ENCODE results near the gene OLIG3. TPM values are rescaled to one million over a fixed set of nuclear protein-coding genes. Genes with fewer than 3 reads are reported as not detected.

Gene OLIG3
- total RNA-seq, 1 experiment from 2014 or later, result not detected

DNA sequence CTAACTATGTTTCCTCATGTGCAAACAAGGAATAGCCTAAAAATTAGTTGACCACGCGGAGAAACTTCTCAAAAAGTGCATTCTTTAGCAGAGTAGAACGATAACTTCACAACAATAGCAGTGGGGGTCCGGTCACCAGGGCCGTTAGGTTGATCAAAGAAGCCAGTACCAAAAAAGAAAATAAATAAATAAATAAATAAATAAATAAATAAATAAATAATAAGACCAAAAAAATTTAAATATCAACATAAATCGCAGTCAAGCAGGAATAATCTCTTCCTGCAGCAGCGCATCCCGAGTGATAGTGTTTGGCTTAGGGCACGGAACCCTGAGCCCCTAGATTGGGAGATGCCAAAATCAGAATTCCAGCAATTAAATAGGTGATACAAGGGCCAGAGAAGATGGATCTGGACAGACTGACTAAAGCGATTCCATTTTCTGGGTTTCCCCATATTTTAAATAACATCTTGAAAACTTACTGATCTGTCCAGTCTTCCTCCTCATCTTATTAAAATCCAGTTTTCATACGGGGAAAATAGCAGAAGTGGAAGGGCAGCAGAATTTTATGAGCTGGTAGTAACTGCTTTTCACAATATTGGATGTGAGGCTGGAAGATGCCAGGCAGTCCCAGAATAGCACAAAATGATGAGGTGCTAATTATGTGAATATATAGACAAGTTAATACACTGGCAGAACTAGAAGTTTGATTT, 4.4 kb upstream of the OLIG3 start:
- no TSS peak for BruUV-seq (replicated peaks)
- TF ChIP-seq, protein P1, sequence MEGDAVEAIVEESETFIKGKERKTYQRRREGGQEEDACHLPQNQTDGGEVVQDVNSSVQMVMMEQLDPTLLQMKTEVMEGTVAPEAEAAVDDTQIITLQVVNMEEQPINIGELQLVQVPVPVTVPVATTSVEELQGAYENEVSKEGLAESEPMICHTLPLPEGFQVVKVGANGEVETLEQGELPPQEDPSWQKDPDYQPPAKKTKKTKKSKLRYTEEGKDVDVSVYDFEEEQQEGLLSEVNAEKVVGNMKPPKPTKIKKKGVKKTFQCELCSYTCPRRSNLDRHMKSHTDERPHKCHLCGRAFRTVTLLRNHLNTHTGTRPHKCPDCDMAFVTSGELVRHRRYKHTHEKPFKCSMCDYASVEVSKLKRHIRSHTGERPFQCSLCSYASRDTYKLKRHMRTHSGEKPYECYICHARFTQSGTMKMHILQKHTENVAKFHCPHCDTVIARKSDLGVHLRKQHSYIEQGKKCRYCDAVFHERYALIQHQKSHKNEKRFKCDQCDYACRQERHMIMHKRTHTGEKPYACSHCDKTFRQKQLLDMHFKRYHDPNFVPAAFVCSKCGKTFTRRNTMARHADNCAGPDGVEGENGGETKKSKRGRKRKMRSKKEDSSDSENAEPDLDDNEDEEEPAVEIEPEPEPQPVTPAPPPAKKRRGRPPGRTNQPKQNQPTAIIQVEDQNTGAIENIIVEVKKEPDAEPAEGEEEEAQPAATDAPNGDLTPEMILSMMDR (conservative IDR thresholded peaks at IDR 0.05), result no peak
- no peak for TF ChIP-seq EZH2 (IDR thresholded peaks at IDR 0.05; ENCODE audit: low read depth)
- H3K27ac ChIP-seq, result no peak overlapping the region
- DNase-seq, result no peak
- no peaks in the 10 kb centered on the region for H3K27me3 ChIP-seq (ENCODE audit: insufficient read depth, low read depth)
- no peaks in the 10 kb centered on the region for H3K79me2 ChIP-seq (ENCODE audit: low read depth)
- ChIA-PET POLR2A (ENCODE audit: unreplicated experiment) (no interaction called here), CTCF (no interaction called here)
- intact Hi-C loops (cut with micrococcal nuclease; ENCODE audit: unreplicated experiment), result no loop called here
- no peaks in the 10 kb centered on the region for H3K9me2 ChIP-seq (ENCODE audit: insufficient read depth)
- no peak overlapping the region for H2AFZ ChIP-seq
- H3K9me3 ChIP-seq (ENCODE audit: insufficient read depth, low read depth), result no peaks in the 10 kb centered on the region
- H4K20me1 ChIP-seq (ENCODE audit: insufficient read depth), result no peaks in the 10 kb centered on the region
- H3K36me3 ChIP-seq (ENCODE audit: low read depth), result no peaks in the 10 kb centered on the region
- H3K4me1 ChIP-seq (replicated peaks; ENCODE audit: insufficient read depth), result no peaks in the 10 kb centered on the region
- no peak overlapping the region for H3K4me2 ChIP-seq
- no peak overlapping the region for H3K4me3 ChIP-seq
- no peaks in the 10 kb centered on the region for H3F3A ChIP-seq (ENCODE audit: insufficient read depth, low read depth)

DNA sequence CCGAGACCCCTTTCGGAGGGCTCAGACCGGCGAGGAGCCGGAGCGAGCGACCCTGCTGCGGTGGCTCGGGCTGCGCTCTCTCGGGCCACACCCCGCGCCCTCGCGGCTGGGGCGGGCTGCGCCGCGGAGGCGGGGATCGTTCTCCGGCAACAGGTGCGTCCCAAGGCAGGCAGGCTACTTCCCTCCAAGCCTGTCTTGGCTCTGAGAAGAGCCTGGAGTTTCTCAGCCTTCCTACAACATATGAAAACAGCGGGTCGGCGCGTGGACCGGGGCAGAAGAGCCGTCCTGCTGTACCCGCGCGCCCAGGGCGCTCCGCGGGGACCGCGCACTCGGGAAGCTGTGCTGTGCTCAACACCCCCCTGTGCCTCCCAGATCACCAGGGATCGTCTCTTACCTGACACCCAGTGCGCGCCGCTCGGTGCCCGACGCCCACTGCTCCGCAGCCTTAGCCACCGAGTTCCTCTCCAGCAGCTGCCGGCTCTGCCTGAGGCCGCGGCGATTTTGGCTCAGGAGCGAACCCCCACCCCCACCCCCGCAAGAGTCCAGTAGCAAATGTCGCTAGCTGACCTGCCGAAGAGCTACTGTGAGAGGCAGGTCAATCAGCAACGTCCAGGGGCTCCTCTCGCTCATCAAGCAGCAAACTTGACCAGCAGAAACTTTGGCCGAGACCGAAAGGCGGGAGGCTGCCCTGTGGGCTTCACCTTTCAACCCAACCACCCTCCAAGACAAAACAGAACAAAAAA, 3.7 kb upstream of the OLIG3 start:
- no peak overlapping the region for H3K4me3 ChIP-seq
- no peak overlapping the region for H3K27ac ChIP-seq
- ChIA-PET POLR2A (ENCODE audit: unreplicated experiment) (no interaction called here), CTCF (no interaction called here)
- no peaks in the 10 kb centered on the region for H4K20me1 ChIP-seq (ENCODE audit: insufficient read depth)
- H3K9me2 ChIP-seq (ENCODE audit: insufficient read depth), result no peaks in the 10 kb centered on the region
- no peak for DNase-seq
- H3K27me3 ChIP-seq (ENCODE audit: insufficient read depth, low read depth), result no peaks in the 10 kb centered on the region
- TF ChIP-seq, protein P1 (conservative IDR thresholded peaks at IDR 0.05), result no peak
- TF ChIP-seq EZH2 (IDR thresholded peaks at IDR 0.05; ENCODE audit: low read depth), result no peak
- intact Hi-C loops (cut with micrococcal nuclease; ENCODE audit: unreplicated experiment), result no loop called here
- H3K36me3 ChIP-seq (ENCODE audit: low read depth), result no peaks in the 10 kb centered on the region
- no peak overlapping the region for H2AFZ ChIP-seq
- no peaks in the 10 kb centered on the region for H3K4me1 ChIP-seq (replicated peaks; ENCODE audit: insufficient read depth)
- no peak overlapping the region for H3K4me2 ChIP-seq
- H3K9me3 ChIP-seq (ENCODE audit: insufficient read depth, low read depth), result no peaks in the 10 kb centered on the region
- H3K79me2 ChIP-seq (ENCODE audit: low read depth), result no peaks in the 10 kb centered on the region
- BruUV-seq (replicated peaks), result no TSS peak
- no peaks in the 10 kb centered on the region for H3F3A ChIP-seq (ENCODE audit: insufficient read depth, low read depth)

DNA sequence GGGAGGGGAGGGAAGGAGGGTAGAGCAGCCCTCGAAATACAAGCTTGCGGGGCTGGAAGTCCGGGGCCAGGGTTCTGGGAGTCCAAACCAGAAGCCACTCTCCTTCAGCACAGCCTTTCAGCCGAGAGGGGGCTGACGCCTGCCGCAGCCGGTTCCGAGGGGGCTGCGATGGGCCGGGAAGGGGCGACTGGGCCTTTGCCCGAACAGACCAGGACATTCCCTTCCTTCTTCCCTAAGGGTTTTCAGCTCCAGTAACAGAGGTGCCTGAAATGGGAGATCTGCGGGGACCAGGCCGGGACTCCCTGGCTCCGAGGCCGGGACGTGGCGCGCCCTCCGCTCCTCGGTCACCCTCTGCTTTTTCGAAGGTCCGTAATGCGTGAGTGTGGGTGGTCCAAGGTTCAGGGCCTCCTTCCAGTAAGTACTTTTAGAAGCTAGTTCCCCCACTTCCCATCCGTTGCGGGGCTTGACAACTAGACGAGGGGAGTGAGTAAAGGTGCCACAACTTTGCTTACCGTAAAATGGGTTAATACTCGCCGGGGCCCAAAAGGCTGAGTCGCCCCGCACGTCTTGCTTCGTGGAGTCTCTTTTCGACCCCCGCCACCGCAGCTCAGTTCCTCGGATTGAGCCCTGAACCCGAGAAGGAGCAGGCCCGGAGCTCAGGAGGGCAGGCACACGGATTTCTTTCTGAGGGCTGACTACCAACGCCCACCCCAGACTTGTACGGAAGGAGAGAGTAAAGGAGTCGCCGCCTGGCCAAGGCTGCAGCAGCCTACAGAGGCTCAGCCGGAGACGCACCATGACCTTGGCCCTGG, 2.9 kb upstream of the OLIG3 start:
- no TSS peak for BruUV-seq (replicated peaks)
- H3K27me3 ChIP-seq (ENCODE audit: insufficient read depth, low read depth), result no peaks in the 10 kb centered on the region
- H3K4me3 ChIP-seq, result no peak overlapping the region
- H4K20me1 ChIP-seq (ENCODE audit: insufficient read depth), result no peaks in the 10 kb centered on the region
- TF ChIP-seq, protein P1 (conservative IDR thresholded peaks at IDR 0.05), result no peak
- no peak for TF ChIP-seq EZH2 (IDR thresholded peaks at IDR 0.05; ENCODE audit: low read depth)
- no peaks in the 10 kb centered on the region for H3K4me1 ChIP-seq (replicated peaks; ENCODE audit: insufficient read depth)
- no peaks in the 10 kb centered on the region for H3F3A ChIP-seq (ENCODE audit: insufficient read depth, low read depth)
- ChIA-PET POLR2A (ENCODE audit: unreplicated experiment) (no interaction called here), CTCF (no interaction called here)
- H3K36me3 ChIP-seq (ENCODE audit: low read depth), result no peaks in the 10 kb centered on the region
- DNase-seq, result no peak
- no peak overlapping the region for H3K27ac ChIP-seq
- H2AFZ ChIP-seq, result no peak overlapping the region
- intact Hi-C loops (cut with micrococcal nuclease; ENCODE audit: unreplicated experiment), result no loop called here
- H3K79me2 ChIP-seq (ENCODE audit: low read depth), result no peaks in the 10 kb centered on the region
- no peaks in the 10 kb centered on the region for H3K9me2 ChIP-seq (ENCODE audit: insufficient read depth)
- no peaks in the 10 kb centered on the region for H3K9me3 ChIP-seq (ENCODE audit: insufficient read depth, low read depth)
- no peak overlapping the region for H3K4me2 ChIP-seq

Data from PC-9 (cell line).